Stimulated activated CD8-positive, alpha-beta memory T cell treated with anti-CD3 and anti-CD28 coated beads, Interleukin-12 subunit alpha, Interleukin-12 subunit beta, amount 100 ng/mL, for 24 hours (primary cell): ENCODE data around the gene OSMR.

Experiments used
- DNase-seq: peaks from one replicate; pipeline ENCODE4 v3.0.0-alpha.2; 2020; ENCODE audit errors: extremely low read depth

OSMR gene

DNA sequence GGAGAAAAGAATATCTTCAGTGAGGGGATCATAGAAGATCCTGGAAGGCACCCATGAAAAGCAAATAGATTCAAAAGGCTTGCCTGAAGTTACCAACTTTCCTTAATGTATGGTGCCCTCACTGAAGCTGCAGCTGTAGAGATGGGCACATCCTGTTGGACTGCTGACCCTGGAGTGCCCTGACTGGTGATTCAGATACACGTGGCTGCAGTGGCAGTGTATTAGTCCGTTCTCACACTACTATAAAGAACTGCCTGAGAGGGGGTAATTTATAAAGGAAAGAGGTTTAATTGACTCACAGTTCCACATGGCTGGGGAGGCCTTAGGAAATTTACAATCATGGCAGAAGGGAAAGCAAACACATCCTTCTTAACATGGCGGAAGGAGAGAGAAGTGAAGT is 80.3 kb downstream of the OSMR start:
- no peak for DNase-seq

DNA sequence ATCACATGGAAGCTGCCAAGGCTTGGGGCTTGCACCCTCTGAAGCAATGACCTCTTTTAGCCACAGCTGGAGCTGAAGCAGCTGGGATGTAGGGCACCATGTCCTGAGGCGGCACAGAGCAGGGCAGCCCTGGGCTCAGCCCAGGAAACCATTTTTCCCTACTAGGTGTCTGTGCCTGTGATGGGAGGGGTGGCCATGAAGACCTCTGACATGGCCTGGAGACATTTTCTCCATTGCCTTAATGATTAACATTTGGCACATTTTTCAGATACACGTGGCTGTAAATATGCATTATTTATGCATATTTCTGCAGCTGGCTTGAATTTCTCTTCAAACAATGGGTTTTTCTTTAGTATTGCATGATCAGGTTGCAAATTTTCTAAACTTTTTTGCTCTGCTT is 81.7 kb downstream of the OSMR start:
- DNase-seq: no peak

GRCh38 chr5:38929838-38930237 is 84.0 kb downstream of the OSMR start:
- DNase-seq: no peak

DNA sequence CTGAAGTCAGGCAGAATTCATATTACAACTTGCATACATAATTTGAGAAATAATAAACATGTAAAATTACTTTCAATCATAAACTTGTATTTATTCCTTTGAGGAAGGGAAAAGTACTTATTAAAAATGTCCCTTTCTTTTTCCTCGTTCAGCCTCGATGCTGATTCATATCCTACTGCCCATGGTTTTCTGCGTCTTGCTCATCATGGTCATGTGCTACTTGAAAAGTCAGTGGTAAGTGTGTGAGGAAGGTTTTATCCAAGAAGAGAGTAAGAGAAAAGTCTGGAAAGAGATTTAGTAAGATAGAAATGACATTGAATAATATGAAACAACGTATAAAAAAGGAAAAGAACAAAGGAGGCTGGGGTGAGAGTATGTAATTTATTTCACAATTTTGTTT is 85.9 kb downstream of the OSMR start:
- no peak for DNase-seq

- DNase-seq: no peak
Measured at GRCh38 chr5:38932854-38933408, 87.1 kb downstream of the OSMR start.

- DNase-seq: no peak
Measured at GRCh38 chr5:38935437-38935836, 89.6 kb downstream of the OSMR start.

DNA sequence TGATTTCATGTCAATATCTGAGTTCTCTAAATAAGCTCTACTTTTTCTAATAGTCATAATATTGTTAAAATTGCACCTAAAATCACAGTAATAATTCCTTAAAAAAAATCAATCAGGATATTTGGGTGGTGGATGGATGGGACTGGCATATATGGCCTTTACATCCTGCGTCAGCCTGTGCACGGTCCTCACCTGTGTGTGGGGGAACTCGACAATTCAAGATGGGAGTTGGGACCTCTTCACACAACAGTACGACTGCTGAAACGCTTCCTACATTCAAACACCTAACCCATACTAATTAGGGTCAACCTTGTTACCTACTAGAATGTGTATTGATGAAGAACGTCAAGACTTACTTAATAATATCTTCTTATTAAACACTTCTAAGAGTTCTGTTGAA is 90.5 kb downstream of the OSMR start:
- DNase-seq: no peak

GRCh38 chr5:38938424-38938823 is 92.6 kb downstream of the OSMR start:
- no peak for DNase-seq

GRCh38 chr5:38938973-38939372 is 93.2 kb downstream of the OSMR start:
- DNase-seq: no peak

- DNase-seq: no peak
Measured at GRCh38 chr5:38940230-38940858, 94.5 kb downstream of the OSMR start.

- DNase-seq: no peak
Measured at GRCh38 chr5:38941912-38942311, 96.1 kb downstream of the OSMR start.

- no peak for DNase-seq
Measured at GRCh38 chr5:38944282-38944681, 98.5 kb downstream of the OSMR start.

GRCh38 chr5:38948501-38948900 is 102.7 kb downstream of the OSMR start:
- no peak for DNase-seq

DNA sequence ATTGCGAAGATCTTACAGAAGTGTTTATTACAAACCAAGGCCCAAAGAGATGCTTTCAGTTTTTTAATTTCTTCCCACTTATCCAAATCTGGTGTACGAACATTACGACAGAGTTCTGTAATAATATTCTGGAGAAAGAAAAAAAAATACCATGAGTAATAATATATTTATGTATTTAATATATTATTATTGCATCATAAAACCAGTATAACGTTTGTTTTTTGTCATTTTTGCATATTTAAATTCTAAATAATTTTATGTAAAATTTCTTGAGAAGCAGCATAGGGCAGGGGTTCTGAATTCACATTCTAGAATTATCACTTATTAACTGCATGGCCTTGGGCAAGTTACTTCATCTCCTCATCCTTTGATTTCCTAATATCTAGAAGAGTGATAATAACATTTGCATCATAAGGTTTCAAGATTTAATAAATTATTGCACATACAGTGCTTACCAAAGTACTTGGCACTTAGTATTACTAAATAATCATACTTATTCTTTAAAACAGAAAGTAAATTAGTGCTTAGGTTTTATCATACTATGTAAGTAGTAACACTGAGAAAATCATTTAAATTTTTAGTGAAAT is 107.7 kb downstream of the OSMR start:
- no peak for DNase-seq

DNA sequence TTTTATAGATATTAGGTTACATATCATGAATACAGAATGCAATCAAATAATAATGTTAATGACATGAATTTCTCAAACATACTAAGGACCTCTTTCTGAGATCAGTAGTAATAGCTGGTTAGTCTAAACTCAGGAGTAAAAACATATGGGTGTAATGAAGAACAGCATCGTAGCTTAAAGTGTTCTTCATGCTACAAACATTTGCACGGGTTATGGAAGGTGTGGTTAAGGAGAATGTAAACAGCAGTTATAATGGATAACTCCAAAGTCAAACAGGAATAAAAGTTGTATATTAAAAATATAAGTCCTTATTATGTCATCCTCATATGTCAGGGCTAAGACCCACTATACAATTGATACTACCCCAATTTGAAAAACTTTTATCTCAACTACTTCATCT is 115.9 kb downstream of the OSMR start:
- DNase-seq: no peak

GRCh38 chr5:38968665-38969064 is 122.9 kb downstream of the OSMR start:
- no peak for DNase-seq

GRCh38 chr5:38978036-38978435 is 132.2 kb downstream of the OSMR start:
- no peak for DNase-seq

GRCh38 chr5:38979535-38979934 is 133.7 kb downstream of the OSMR start:
- no peak for DNase-seq
